ENCODE measurements around the gene KITLG. TPM values are rescaled to one million over a fixed set of nuclear protein-coding genes. Genes with fewer than 3 reads are reported as not detected.
A peak's percentile ranks its signal among the peaks of the same experiment; 100 is the strongest.
"Not testable (repeated sequence)": the region's sequence is repeated elsewhere in the genome, so short reads cannot be mapped to it uniquely, and the experiment has no call there.

Gene KITLG
- total RNA-seq, result under 1 TPM; 0.33 to 0.49 TPM
- polyA plus RNA-seq, result not detected

GRCh38 chr12:88580051-88580871 is at the start of gene KITLG:
Gene KITLG (minus strand): TSS chr12:88580471. CDS start chr12:88580278, 193 bp downstream.
- H3K4me1 ChIP-seq (ENCODE audit: insufficient read depth, low read length), result no peaks in the 10 kb centered on the region
- peaks cover 23 to 35% of the 10 kb centered on the region in 2 donors for H3K27me3 Mint-ChIP-seq
- ChIA-PET POLR2A (no interaction called here), CTCF (no interaction called here)
- peaks cover 0 to 13% (median 10%) of the 10 kb centered on the region in 3 donors for H3K4me1 Mint-ChIP-seq
- no peak within 1 kb of the TSS for H3K27ac Mint-ChIP-seq
- no peaks in the 10 kb centered on the region for H3K36me3 Mint-ChIP-seq
- no peaks in the 10 kb centered on the region for H3K36me3 ChIP-seq (ENCODE audit: insufficient read depth, low read length)
- no peak within 1 kb of the TSS for H3K27ac ChIP-seq (ENCODE audit: low read depth, low read length)
- peaks cover 0 to 1% (median 0%) of the 10 kb centered on the region in 5 donors for H3K9me3 Mint-ChIP-seq
- no peaks in the 10 kb centered on the region for H3K9me3 ChIP-seq (ENCODE audit: low read length)
- peak within 1 kb of the TSS in 2 of 7 donors; percentile 33 to 41 for H3K4me3 Mint-ChIP-seq
- H3K27me3 ChIP-seq (ENCODE audit: insufficient read depth, low read length, poor library complexity, severe bottlenecking), result no peaks in the 10 kb centered on the region
- no peak for DNase-seq
- no peak within 1 kb of the TSS for H3K4me3 ChIP-seq (ENCODE audit: low read length)

- Mint-ChIP-seq H3K4me3 (no peak overlapping the region), H3K9me3 (no peaks in the 10 kb centered on the region), H3K27ac (no peak overlapping the region), H3K27me3 (no peaks in the 10 kb centered on the region), H3K36me3 (no peaks in the 10 kb centered on the region), H3K4me1 (no peaks in the 10 kb centered on the region)
- no peaks in the 10 kb centered on the region for H3K27me3 ChIP-seq (ENCODE audit: insufficient read depth, low read length, poor library complexity, severe bottlenecking)
- no peak overlapping the region for H3K27ac ChIP-seq (ENCODE audit: low read depth, low read length)
- no peaks in the 10 kb centered on the region for H3K9me3 ChIP-seq (ENCODE audit: low read length)
- no peaks in the 10 kb centered on the region for H3K4me1 ChIP-seq (ENCODE audit: insufficient read depth, low read length)
- no peak for DNase-seq
- ChIA-PET CTCF (no interaction called here), POLR2A (no interaction called here)
- H3K36me3 ChIP-seq (ENCODE audit: insufficient read depth, low read length), result no peaks in the 10 kb centered on the region
- H3K4me3 ChIP-seq (ENCODE audit: low read length), result no peak overlapping the region
These were observed 48.7 kb upstream of the KITLG start for GRCh38 chr12:88628856-88629509.

GRCh38 chr12:88628035-88628434 is 47.8 kb upstream of the KITLG start:
- H3K36me3 Mint-ChIP-seq; H3K27me3 ChIP-seq (ENCODE audit: insufficient read depth, low read length, poor library complexity, severe bottlenecking); H3K36me3 ChIP-seq (ENCODE audit: insufficient read depth, low read length); H3K4me3 ChIP-seq (ENCODE audit: low read length); H3K4me3 Mint-ChIP-seq; POLR2A ChIA-PET; H3K4me1 ChIP-seq (ENCODE audit: insufficient read depth, low read length); H3K27ac ChIP-seq (ENCODE audit: low read depth, low read length); H3K27me3 Mint-ChIP-seq; DNase-seq; CTCF ChIA-PET; H3K9me3 Mint-ChIP-seq; H3K9me3 ChIP-seq (ENCODE audit: low read length); H3K4me1 Mint-ChIP-seq: not testable (repeated sequence)
- H3K27ac Mint-ChIP-seq, result peak overlapping the region in 1 of 8 donors; percentile 63

GRCh38 chr12:88627501-88627900 is 47.2 kb upstream of the KITLG start:
- ChIA-PET POLR2A (no interaction called here), CTCF (no interaction called here)
- Mint-ChIP-seq H3K27ac (no peak overlapping the region), H3K36me3 (no peaks in the 10 kb centered on the region), H3K4me3 (no peak overlapping the region), H3K4me1 (no peaks in the 10 kb centered on the region), H3K9me3 (peaks cover 0 to 2% (median 0%) of the 10 kb centered on the region in 5 donors), H3K27me3 (no peaks in the 10 kb centered on the region)
- Histone ChIP-seq H3K27ac (ENCODE audit: low read depth, low read length) (no peak overlapping the region), H3K9me3 (ENCODE audit: low read length) (no peaks in the 10 kb centered on the region), H3K4me3 (ENCODE audit: low read length) (no peak overlapping the region), H3K36me3 (ENCODE audit: insufficient read depth, low read length) (no peaks in the 10 kb centered on the region), H3K27me3 (ENCODE audit: insufficient read depth, low read length, poor library complexity, severe bottlenecking) (no peaks in the 10 kb centered on the region), H3K4me1 (ENCODE audit: insufficient read depth, low read length) (no peaks in the 10 kb centered on the region)
- DNase-seq, result no peak

- Histone ChIP-seq H3K36me3 (ENCODE audit: insufficient read depth, low read length) (no peaks in the 10 kb centered on the region), H3K27me3 (ENCODE audit: insufficient read depth, low read length, poor library complexity, severe bottlenecking) (no peaks in the 10 kb centered on the region), H3K27ac (ENCODE audit: low read depth, low read length) (no peak overlapping the region), H3K4me1 (ENCODE audit: insufficient read depth, low read length) (no peaks in the 10 kb centered on the region), H3K4me3 (ENCODE audit: low read length) (no peak overlapping the region), H3K9me3 (ENCODE audit: low read length) (no peaks in the 10 kb centered on the region)
- Mint-ChIP-seq H3K36me3 (no peaks in the 10 kb centered on the region), H3K27ac (no peak overlapping the region), H3K4me3 (no peak overlapping the region), H3K4me1 (no peaks in the 10 kb centered on the region), H3K27me3 (no peaks in the 10 kb centered on the region), H3K9me3 (peaks cover 0 to 7% (median 3%) of the 10 kb centered on the region in 5 donors)
- DNase-seq, result no peak
- CTCF ChIA-PET, result no interaction called here
- POLR2A ChIA-PET, result no interaction called here
These were observed 45.1 kb upstream of the KITLG start for GRCh38 chr12:88625356-88625755.

- no peaks in the 10 kb centered on the region for H3K4me1 Mint-ChIP-seq
These were observed 44.6 kb upstream of the KITLG start for GRCh38 chr12:88624911-88625310.

GRCh38 chr12:88623777-88624548 is 43.7 kb upstream of the KITLG start:
- ChIA-PET POLR2A (no interaction called here), CTCF (no interaction called here)
- no peaks in the 10 kb centered on the region for H3K36me3 Mint-ChIP-seq
- no peak for DNase-seq
- H3K4me1 Mint-ChIP-seq, result no peaks in the 10 kb centered on the region
- Histone ChIP-seq H3K4me1 (ENCODE audit: insufficient read depth, low read length) (no peaks in the 10 kb centered on the region), H3K36me3 (ENCODE audit: insufficient read depth, low read length) (no peaks in the 10 kb centered on the region), H3K4me3 (ENCODE audit: low read length) (no peak overlapping the region), H3K27me3 (ENCODE audit: insufficient read depth, low read length, poor library complexity, severe bottlenecking) (no peaks in the 10 kb centered on the region), H3K9me3 (ENCODE audit: low read length) (no peaks in the 10 kb centered on the region), H3K27ac (ENCODE audit: low read depth, low read length) (no peak overlapping the region)
- no peaks in the 10 kb centered on the region for H3K27me3 Mint-ChIP-seq
- no peak overlapping the region for H3K27ac Mint-ChIP-seq
- H3K4me3 Mint-ChIP-seq, result no peak overlapping the region
- peaks cover 0 to 7% (median 3%) of the 10 kb centered on the region in 5 donors for H3K9me3 Mint-ChIP-seq

More at GRCh38 chr12:88624911-88625310, 44.6 kb upstream of the KITLG start:
- H3K4me1 ChIP-seq (ENCODE audit: insufficient read depth, low read length), result no peaks in the 10 kb centered on the region
- H3K4me3 ChIP-seq (ENCODE audit: low read length), result no peak overlapping the region
- Mint-ChIP-seq H3K36me3 (no peaks in the 10 kb centered on the region), H3K27ac (no peak overlapping the region), H3K9me3 (peaks cover 0 to 7% (median 3%) of the 10 kb centered on the region in 5 donors), H3K27me3 (no peaks in the 10 kb centered on the region), H3K4me3 (no peak overlapping the region)
- no peak for DNase-seq
- H3K27ac ChIP-seq (ENCODE audit: low read depth, low read length), result no peak overlapping the region
- H3K9me3 ChIP-seq (ENCODE audit: low read length), result no peaks in the 10 kb centered on the region
- ChIA-PET CTCF (no interaction called here), POLR2A (no interaction called here)
- no peaks in the 10 kb centered on the region for H3K27me3 ChIP-seq (ENCODE audit: insufficient read depth, low read length, poor library complexity, severe bottlenecking)
- no peaks in the 10 kb centered on the region for H3K36me3 ChIP-seq (ENCODE audit: insufficient read depth, low read length)

- no peak for DNase-seq
- Histone ChIP-seq H3K9me3 (ENCODE audit: low read length) (no peaks in the 10 kb centered on the region), H3K27me3 (ENCODE audit: insufficient read depth, low read length, poor library complexity, severe bottlenecking) (no peaks in the 10 kb centered on the region), H3K36me3 (ENCODE audit: insufficient read depth, low read length) (no peaks in the 10 kb centered on the region), H3K4me1 (ENCODE audit: insufficient read depth, low read length) (no peaks in the 10 kb centered on the region), H3K4me3 (ENCODE audit: low read length) (no peak overlapping the region), H3K27ac (ENCODE audit: low read depth, low read length) (no peak overlapping the region)
- Mint-ChIP-seq H3K4me3 (no peak overlapping the region), H3K27me3 (no peaks in the 10 kb centered on the region), H3K27ac (no peak overlapping the region), H3K9me3 (peaks cover 0 to 7% (median 3%) of the 10 kb centered on the region in 5 donors), H3K4me1 (no peaks in the 10 kb centered on the region), H3K36me3 (no peaks in the 10 kb centered on the region)
- ChIA-PET CTCF (no interaction called here), POLR2A (no interaction called here)
These were observed 37.1 kb upstream of the KITLG start for GRCh38 chr12:88617352-88617751.
